ENCODE data around the gene CNEP1R1.

- TF ChIP-seq CTCF (IDR thresholded peaks at IDR 0.05) (no peak), POLR2A (IDR thresholded peaks at IDR 0.05) (no peak)
Observed at GRCh38 chr16:50056226-50056625, 31.2 kb downstream of the CNEP1R1 start.
